Activated CD4-positive, alpha-beta T cell treated with anti-CD3 and anti-CD28 coated beads for 1 hour (primary cell): Measurements from ENCODE around the gene CA10.

Source experiments
- DNase-seq: peaks from one replicate; pipeline ENCODE4 v3.0.0-alpha.2; 2020

Gene CA10

DNA sequence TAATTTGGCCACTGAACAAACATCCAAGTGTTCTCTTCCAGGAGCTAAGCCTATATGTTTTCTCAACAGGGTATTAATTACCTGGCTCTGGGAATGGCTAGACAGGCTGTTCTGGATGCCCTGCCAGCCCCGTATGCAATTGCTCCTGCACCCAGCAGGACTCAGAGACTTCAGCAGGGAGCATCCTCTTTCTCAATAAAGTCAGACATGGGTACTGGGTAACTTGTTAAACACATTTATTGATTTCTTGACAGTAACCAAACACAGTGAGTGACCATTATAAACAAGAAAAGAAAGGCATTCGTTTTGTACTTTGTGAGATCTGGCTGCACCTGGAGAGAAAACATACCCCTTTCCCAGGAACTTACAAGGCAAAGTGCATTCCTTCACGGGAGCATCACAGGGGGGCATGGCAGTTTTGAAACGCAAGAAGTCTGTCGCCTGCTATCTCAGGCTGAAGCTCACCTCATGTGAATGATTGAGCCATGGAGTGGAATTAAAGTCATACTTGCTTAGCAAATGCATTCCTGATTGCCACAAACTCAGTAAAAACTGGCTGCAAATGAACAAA lies 528.3 kb downstream of the CA10 start:
- no peak for DNase-seq

DNA sequence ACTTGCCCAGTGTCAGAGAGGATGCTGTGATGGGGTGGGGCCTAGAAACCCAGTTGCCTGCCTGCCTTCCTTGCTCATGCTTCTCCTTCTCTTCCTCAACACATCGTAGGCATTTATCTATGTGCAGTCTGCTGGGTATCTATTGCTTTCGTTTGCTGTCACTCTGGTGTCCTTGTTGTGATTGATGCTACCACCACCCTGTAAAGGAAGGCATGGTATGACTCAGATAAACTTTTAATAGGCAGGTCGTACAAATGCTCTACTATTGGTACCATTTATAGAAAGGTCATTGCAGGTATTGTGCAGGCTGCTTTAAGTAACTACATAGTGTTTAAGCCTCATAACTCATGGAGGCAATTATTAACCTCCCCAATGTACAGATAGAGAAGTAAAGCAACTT lies 529.3 kb downstream of the CA10 start:
- no peak for DNase-seq

DNA sequence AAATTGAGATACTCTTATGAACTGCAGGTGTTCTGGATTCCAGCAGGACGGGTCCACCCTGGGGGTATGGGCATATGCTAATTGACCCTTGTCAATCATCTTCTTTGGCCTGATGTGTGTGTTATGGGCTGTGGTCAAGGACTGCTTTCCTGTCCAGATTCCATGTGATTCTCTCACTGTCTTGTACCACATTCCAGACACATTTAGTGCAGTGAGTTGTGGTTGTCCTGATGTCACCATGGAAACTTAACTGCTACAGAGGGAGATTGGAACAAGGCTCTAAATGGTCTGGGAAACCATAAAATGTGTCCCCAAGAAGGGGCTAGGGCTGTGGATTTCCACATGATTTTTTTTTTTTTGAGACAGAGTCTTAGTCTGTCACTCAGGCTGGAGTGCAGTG lies 530.7 kb downstream of the CA10 start:
- DNase-seq: no peak

DNA sequence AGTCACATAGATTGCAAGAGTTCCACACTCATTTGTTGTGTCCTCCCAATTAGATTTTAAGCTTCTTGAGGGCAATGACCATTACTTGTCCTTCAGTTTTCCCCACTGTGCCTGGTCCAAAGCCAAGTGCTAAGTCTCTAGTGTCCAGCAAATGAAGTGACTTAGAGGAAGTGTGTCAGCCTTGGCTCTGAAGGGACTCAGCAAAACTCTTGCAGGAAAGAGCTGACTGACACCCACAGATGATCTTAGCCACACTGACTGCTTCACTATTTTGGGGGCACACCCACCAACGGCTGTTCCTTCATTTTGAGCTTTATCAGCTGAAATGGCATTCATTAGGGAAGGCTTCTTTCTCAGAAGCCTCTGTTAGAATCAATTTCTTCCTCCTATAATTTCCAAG lies 540.0 kb downstream of the CA10 start:
- no peak for DNase-seq

GRCh38 chr17:51617986-51618385 lies 540.5 kb downstream of the CA10 start:
- DNase-seq: no peak

DNA sequence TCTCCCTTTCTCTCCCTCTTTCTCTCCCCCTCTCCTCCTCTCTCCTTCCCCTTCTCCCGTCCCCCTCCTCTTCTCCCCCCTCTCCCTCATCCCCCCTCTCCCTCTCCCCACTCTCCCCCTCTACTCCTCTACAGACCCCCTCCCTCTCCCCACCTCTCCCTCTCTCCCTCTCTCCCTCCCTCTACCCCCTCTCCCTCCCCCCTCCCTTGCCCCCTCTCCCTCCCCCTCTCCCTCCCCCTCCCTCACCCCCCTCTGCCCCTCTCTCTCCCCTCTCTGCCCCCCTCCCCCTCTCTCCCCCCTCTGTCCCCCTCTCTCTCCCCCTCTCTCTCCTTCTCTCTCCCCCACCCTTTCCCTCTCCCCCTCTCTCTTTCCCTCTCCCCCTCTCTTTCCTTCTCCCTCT lies 545.3 kb downstream of the CA10 start:
- no peak for DNase-seq

DNA sequence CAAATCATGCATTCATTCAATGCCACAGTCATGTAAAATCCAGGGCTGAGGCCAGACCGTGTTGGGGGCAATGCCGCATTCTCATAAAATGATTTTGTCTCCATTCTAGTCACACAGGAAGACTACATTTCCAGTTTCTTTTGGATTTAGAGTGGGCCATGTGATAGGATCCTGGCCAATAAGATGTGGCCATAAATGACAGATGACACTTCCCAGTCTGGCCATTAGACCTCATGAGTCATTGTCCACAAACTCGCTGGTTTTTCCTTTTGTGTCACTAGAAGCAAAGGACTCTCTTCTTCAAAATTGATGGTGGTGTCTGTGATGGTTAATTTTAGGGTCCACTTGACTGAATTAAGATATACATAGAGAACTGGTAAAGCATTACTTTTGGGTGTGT lies 545.8 kb downstream of the CA10 start:
- no peak for DNase-seq

DNA sequence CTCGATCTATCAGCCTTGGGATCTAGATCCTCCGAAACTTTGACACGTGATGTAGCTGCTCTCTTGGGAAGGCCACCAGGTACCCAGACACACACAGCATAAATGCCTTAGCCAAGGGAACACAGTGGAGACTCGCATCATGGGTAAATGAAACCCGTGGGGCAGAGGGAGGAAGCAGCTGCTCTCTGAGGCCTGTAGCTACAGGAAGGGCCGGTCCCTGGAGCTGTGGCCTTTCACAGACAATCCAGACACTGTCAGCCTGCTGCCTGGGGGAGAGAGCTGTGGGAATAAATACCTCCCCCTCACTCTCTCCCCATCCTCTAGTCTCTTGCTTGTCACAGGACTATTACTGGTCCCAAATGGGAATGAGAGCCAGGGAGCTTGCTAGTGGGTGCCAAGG lies 546.9 kb downstream of the CA10 start:
- DNase-seq: no peak

DNA sequence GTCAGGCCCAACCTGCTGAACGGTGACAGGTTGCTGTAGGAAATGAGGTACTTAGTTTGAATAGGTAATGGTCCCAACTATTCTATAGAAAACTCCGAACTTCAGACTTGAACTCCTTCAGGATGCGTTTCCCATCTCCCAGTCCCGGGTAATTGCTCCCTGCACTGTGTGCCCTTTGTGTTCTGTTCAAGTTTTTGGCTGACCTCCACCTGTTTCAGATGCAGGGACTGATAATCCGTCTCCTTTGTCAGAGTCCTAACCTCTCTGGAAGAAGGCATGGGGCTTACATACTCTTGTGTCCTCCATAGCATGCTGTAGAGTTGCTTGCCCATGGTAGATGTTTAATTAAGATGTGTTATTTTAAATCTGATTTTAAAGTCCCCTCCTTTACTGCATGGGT lies 547.7 kb downstream of the CA10 start:
- DNase-seq: no peak

GRCh38 chr17:51610155-51610554 lies 548.4 kb downstream of the CA10 start:
- DNase-seq: no peak

GRCh38 chr17:51608251-51608933 lies 550.1 kb downstream of the CA10 start:
- no peak for DNase-seq

- DNase-seq: no peak
Measured at GRCh38 chr17:51607512-51607911, 551.0 kb downstream of the CA10 start.

- no peak for DNase-seq
Measured at GRCh38 chr17:51604299-51605020, 554.1 kb downstream of the CA10 start.

DNA sequence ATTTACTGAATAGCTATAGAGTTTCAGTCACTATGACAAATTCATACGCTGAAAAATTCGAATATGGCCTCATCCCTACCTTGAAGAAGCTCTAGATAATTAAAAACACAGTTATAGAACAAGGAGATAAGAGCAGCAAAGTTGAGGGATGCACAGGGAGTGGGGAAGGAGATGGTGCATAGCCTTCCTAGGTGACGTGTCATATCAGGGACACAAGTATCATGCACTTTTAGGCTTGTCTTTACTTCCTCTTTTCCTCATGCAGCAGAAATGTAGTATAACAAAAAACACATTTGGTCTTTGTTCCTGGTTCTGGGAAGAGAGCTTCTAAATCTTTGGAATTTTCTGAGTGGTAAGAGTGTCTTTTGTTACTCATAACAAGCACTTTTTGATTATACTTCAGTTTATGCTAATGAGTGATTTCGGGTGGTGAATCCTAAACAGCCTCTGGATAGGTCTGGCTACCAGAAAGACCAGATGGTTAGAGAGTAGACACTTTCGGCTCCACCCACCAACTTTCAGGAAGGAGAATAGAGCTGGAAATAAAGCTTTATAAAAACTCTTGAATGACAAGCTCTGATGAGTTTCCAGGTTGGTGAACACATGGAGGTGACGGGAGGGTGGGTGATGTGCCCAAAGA lies 556.8 kb downstream of the CA10 start:
- DNase-seq: no peak

GRCh38 chr17:51598824-51599223 lies 559.7 kb downstream of the CA10 start:
- no peak for DNase-seq

GRCh38 chr17:51597345-51597744 lies 561.2 kb downstream of the CA10 start:
- no peak for DNase-seq

GRCh38 chr17:51595826-51596398 lies 562.6 kb downstream of the CA10 start:
- DNase-seq: no peak

GRCh38 chr17:51590071-51590656 lies 568.4 kb downstream of the CA10 start:
- no peak for DNase-seq

GRCh38 chr17:51588063-51588462 lies 570.5 kb downstream of the CA10 start:
- DNase-seq: no peak

GRCh38 chr17:51587516-51587915 lies 571.0 kb downstream of the CA10 start:
- no peak for DNase-seq

DNA sequence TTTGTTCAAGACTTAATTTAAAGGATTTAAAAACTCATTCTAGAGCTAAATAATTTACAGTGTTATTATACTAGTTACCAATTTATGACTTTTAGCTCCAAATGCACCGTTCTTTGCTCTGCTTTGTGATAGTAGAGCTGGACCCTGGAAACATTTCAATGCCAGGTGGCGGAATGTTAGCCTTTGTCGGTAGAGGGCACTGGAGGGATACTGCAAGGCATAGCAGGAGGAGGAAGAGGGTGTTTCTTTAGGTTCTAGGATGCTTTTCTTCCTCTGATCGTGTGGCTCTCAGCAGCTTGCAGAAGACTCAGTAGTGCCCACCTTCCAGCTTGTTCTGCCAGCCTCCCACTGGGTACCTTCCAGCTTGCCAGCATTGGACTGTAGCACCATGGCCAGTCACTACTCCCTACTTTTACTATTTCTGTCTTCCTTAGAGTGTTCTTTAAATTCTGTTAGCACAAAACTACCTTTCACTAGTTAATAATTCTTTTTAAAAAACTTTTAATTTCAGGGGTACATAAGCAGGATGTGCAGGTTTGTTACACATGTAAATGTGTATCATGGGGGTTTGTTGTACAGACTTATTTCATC lies 572.9 kb downstream of the CA10 start:
- no peak for DNase-seq

GRCh38 chr17:51580869-51581268 lies 577.6 kb downstream of the CA10 start:
- DNase-seq: no peak
